Progenitor cell of endocrine pancreas (in vitro differentiated cells): ENCODE measurements around the gene KCNQ1. TPM values are rescaled to one million over a fixed set of nuclear protein-coding genes. Genes with fewer than 3 reads are reported as not detected.

Experiments used
- DNase-seq: peaks from one replicate; pipeline ENCODE4 v3.0.0; 2021; ENCODE audit warnings: low spot score; ENCODE audit not compliant: unreplicated experiment
- H3K27ac Mint-ChIP-seq: 2 replicates; pipeline ENCODE4 v1.8.0; 2021; ENCODE audit warnings: mild to moderate bottlenecking, moderate library complexity, mixed read lengths
- H3K27me3 Mint-ChIP-seq: 2 replicates; pipeline ENCODE4 v1.8.0; 2021; ENCODE audit warnings: mixed read lengths
- H3K36me3 Mint-ChIP-seq: 2 replicates; pipeline ENCODE4 v1.8.0; 2022; ENCODE audit warnings: mixed read lengths; ENCODE audit not compliant: insufficient read depth
- H3K4me1 Mint-ChIP-seq: 2 replicates; pipeline ENCODE4 v1.8.0; 2021; ENCODE audit warnings: low read depth, mixed read lengths
- H3K4me3 Mint-ChIP-seq: 2 replicates; pipeline ENCODE4 v1.8.0; 2021; ENCODE audit warnings: low read depth, mild to moderate bottlenecking, moderate library complexity, mixed read lengths
- H3K9me3 Mint-ChIP-seq: 2 replicates; pipeline ENCODE4 v1.8.0; 2021; ENCODE audit warnings: low read depth, mixed read lengths
- total RNA-seq: library from RNA; stranded (reverse); gene quantifications from 2 replicates; pipeline ENCODE4 v1.2.1, GENCODE V29; 2021
- TF ChIP-seq, protein P1 (sequence below): fragments of 200-600 bp; sonication (generic); IDR thresholded peaks from one replicate; pipeline ENCODE4 v1.5.0; 2021; ENCODE audit warnings: antibody characterized with exemption, mild to moderate bottlenecking; ENCODE audit not compliant: unreplicated experiment

Gene KCNQ1
- total RNA-seq, 1 donor from 2014 or later, result 3.3 TPM

DNA sequence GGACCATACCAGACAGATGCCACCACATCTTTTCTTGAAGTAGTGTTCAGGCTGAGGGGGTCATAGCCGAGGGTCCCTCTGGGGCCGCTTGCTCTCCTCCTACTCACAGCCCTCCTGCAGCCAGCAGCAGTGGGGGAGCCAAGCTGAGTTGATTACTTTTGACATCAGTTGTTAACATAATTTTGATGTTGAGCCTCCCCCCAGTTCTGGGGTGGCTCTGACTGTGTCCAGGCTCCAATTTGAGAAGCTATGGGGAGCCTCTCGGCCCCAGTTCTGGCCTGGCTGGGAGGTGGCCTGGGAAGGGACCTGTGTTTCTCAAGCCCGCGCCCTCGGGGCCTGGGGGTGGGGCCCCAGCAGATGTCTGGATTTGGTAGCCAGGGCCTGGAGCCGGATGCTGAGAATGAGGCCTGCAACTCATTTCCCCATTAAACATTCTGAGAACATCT is 207.0 kb downstream of the KCNQ1 start:
- no peaks in the 10 kb centered on the region for H3K27me3 Mint-ChIP-seq

DNA sequence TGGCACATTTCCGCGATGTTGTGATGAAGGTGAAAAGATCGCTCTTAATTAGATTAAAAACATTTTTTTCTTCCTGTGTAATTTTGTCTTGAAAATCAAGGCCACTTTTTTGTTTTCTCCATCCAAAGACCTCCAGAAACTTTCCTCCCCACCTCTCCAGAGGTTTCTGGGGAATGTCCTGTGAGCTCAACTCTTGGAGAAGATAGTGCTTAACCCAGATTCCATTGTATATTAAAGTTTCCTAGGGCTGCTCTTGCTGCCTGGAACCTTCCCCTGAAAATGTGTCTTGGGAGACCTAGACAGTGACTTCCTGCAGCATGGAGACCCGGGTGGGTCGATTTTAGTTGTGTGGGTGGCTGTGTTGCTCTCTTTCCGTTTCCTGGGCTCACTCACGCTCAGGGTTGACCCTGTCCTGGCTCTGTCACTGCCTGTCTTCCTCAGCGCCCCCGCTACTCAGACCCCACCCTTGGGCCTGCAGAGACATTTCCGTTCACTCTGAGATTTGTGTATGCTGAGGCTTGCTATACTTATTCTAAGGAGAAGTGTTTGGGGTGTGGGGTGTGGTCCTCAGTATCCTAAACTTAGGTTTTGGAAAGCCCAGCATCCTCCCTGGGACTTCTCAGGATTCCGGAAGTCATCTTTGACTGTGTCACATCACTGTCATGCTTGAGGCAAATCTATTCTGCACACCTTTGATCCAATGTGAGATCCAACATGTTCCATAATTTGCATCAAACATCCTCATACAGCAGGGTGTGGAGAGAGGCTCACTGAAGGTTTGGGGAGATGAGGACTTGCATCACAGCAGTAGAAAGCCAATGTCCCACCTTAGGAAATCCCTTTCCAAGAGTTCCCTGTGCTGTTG is 207.8 kb downstream of the KCNQ1 start:
- no peak overlapping the region for H3K4me3 Mint-ChIP-seq
- TF ChIP-seq, protein P1, sequence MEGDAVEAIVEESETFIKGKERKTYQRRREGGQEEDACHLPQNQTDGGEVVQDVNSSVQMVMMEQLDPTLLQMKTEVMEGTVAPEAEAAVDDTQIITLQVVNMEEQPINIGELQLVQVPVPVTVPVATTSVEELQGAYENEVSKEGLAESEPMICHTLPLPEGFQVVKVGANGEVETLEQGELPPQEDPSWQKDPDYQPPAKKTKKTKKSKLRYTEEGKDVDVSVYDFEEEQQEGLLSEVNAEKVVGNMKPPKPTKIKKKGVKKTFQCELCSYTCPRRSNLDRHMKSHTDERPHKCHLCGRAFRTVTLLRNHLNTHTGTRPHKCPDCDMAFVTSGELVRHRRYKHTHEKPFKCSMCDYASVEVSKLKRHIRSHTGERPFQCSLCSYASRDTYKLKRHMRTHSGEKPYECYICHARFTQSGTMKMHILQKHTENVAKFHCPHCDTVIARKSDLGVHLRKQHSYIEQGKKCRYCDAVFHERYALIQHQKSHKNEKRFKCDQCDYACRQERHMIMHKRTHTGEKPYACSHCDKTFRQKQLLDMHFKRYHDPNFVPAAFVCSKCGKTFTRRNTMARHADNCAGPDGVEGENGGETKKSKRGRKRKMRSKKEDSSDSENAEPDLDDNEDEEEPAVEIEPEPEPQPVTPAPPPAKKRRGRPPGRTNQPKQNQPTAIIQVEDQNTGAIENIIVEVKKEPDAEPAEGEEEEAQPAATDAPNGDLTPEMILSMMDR, result no peak
- no peak for DNase-seq
- H3K36me3 Mint-ChIP-seq, result peaks cover 62% of the 10 kb centered on the region
- peak overlapping the region; percentile 83 for H3K27ac Mint-ChIP-seq
- H3K27me3 Mint-ChIP-seq, result no peaks in the 10 kb centered on the region
- H3K9me3 Mint-ChIP-seq, result peaks cover 37% of the 10 kb centered on the region
- peaks cover 4% of the 10 kb centered on the region for H3K4me1 Mint-ChIP-seq

More for the DNA sequence above, 207.0 kb downstream of the KCNQ1 start:
- Mint-ChIP-seq H3K27ac (peak overlapping the region; percentile 86), H3K9me3 (peaks cover 39% of the 10 kb centered on the region), H3K4me1 (peaks cover 4% of the 10 kb centered on the region), H3K4me3 (no peak overlapping the region), H3K36me3 (peaks cover 64% of the 10 kb centered on the region)
- no peak for DNase-seq
- TF ChIP-seq, protein P1, result no peak

DNA sequence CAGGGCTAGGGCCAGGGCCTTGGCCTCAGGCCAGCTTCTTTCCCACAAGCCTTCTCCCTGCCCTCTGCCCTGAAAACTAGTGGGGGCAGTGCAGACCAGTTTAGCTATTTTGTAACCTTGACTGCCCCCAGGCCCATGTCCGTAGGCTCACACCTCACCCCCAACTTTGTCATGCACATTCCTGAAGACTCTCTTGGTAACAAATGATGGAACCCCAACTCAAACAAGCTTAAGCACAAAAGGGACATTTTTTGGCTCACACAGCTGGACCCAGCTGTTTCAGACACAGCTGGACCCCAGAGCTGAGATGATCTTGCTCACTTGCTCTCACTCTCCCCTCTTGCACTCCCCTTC is 208.4 kb downstream of the KCNQ1 start:
- TF ChIP-seq, protein P1, result no peak
- no peaks in the 10 kb centered on the region for H3K27me3 Mint-ChIP-seq

DNA sequence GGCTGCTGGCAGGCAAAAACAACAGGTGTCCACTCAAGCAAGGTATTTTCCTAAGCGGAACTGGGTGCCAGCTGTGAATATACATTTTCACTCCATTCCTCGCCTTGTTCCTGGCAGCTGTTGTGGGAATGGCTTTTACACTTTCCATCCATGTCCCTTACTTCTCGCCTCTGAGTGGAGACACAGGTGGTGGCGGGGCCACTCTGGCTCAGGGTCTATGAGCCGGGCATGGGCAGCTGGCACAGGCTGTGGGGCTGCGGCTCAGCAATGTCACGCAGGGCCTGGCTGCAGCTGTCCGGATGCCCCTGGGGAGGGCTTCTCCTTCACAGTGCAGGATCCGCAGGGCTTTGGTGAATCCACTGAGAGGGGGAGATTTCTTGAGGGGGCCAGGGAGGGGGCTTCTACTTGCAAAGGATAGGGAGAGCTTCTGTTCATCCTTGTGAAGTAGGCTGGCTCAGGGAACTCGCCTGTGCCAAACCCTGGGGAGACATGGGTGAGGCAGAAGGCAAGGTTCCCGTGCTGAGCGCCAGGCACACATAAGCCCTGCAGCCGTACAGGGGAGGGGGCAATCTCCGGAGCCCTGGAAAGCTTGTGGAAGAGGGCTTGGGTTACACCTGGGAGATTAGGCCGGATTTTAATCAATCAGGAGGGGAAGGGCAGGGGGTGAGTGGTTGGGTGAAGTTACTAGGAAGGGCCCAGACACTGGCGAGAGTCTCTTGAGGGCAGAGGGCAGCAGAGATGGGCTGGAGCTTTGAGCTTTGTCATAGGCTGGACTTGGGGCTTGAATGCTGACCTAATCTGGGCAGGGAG is 209.3 kb downstream of the KCNQ1 start:
- H3K4me1 Mint-ChIP-seq, result peaks cover 4% of the 10 kb centered on the region
- peaks cover 70% of the 10 kb centered on the region for H3K36me3 Mint-ChIP-seq
- H3K4me3 Mint-ChIP-seq, result no peak overlapping the region
- TF ChIP-seq, protein P1, result no peak
- peak overlapping the region; percentile 89 for H3K27ac Mint-ChIP-seq
- no peak for DNase-seq
- no peaks in the 10 kb centered on the region for H3K27me3 Mint-ChIP-seq
- H3K9me3 Mint-ChIP-seq, result peaks cover 37% of the 10 kb centered on the region

More for the DNA sequence above, 208.4 kb downstream of the KCNQ1 start:
- peak overlapping the region; percentile 89 for H3K27ac Mint-ChIP-seq
- no peak for DNase-seq
- H3K4me3 Mint-ChIP-seq, result no peak overlapping the region
- peaks cover 61% of the 10 kb centered on the region for H3K36me3 Mint-ChIP-seq
- peaks cover 4% of the 10 kb centered on the region for H3K4me1 Mint-ChIP-seq
- peaks cover 36% of the 10 kb centered on the region for H3K9me3 Mint-ChIP-seq

GRCh38 chr11:2655016-2655719 is 210.4 kb downstream of the KCNQ1 start:
- H3K4me1 Mint-ChIP-seq, result peaks cover 4% of the 10 kb centered on the region
- no peaks in the 10 kb centered on the region for H3K27me3 Mint-ChIP-seq
- H3K9me3 Mint-ChIP-seq, result peaks cover 30% of the 10 kb centered on the region
- no peak overlapping the region for H3K4me3 Mint-ChIP-seq
- H3K36me3 Mint-ChIP-seq, result peaks cover 67% of the 10 kb centered on the region
- DNase-seq, result no peak
- peak overlapping the region; percentile 62 for H3K27ac Mint-ChIP-seq
- TF ChIP-seq, protein P1, result no peak
